Breast epithelium (tissue), 4 donors: Measurements from ENCODE around the gene EIPR1. TPM values are rescaled to one million over a fixed set of nuclear protein-coding genes. Genes with fewer than 3 reads are reported as not detected.

ENCODE experiments used
- DNase-seq, 2 donors: peaks; one replicate each; pipeline ENCODE4 v3.0.0-alpha.2; 2019; ENCODE audit warnings: low spot score in 2 of 2
- H3K27ac ChIP-seq, 2 donors: fragments of 200-600 bp; sonication (generic) in 1 of 2; one replicate each; pipeline ENCODE4 v1.5.1; 2016 to 2019; ENCODE audit warnings: mild to moderate bottlenecking in 1 of 2
- H3K27me3 ChIP-seq, 2 donors: fragments of 200-600 bp; sonication (generic) in 1 of 2; one replicate each; pipeline versions ENCODE4 v1.5.1 to v1.6.0; 2017 to 2019; ENCODE audit warnings: control low read depth in 1 of 2, mild to moderate bottlenecking in 1 of 2
- H3K36me3 ChIP-seq: fragments of 200-600 bp; one replicate; pipeline ENCODE4 v1.5.1; 2019
- H3K4me1 ChIP-seq, 2 donors: fragments of 200-600 bp; sonication (generic); one replicate each; pipeline ENCODE4 v1.5.1; 2016 to 2019; ENCODE audit warnings: control low read depth in 1 of 2
- H3K4me3 ChIP-seq, 3 donors: fragments of 200-600 bp; sonication (generic); 1 replicate in 2 of 3; 2 replicates in 1 of 3; pipeline ENCODE4 v1.5.1; 2016 to 2019; ENCODE audit warnings: mild to moderate bottlenecking in 3 of 3, moderate library complexity in 2 of 3
- H3K9me3 ChIP-seq, 2 donors: fragments of 200-600 bp; sonication (generic) in 1 of 2; one replicate each; pipeline ENCODE4 v1.5.1; 2016 to 2019; ENCODE audit warnings: control low read depth in 1 of 2
- POLR2A ChIP-seq: fragments of 450-650 bp; IDR thresholded peaks from one replicate; pipeline ENCODE4 v1.6.1; 2016; ENCODE audit warnings: antibody characterized with exemption, mild to moderate bottlenecking, moderate library complexity
- POLR2AphosphoS5 ChIP-seq, 3 donors: sonication (generic); formaldehyde crosslinking; IDR thresholded peaks; one replicate each; pipeline ENCODE4 v1.6.1; 2017; ENCODE audit warnings: antibody characterized with exemption in 3 of 3
- intact Hi-C: fragments of 100-400 bp; cut with DNase I; formaldehyde crosslinking; loops from one replicate; pipeline ENCODE4 v1.15.1; 2023; ENCODE audit warnings: low total_unique reads
- total RNA-seq, 3 donors: library from RNA; depleted of rRNA; stranded (reverse); fragments of >200 nt; gene quantifications; one replicate each; pipeline ENCODE4 v1.1.0, GENCODE V29; 2016
- TF ChIP-seq, protein P1 (sequence below), 3 donors: fragments of 450-650 bp; IDR thresholded peaks; one replicate each; pipeline ENCODE4 v1.5.1; 2016 to 2017; ENCODE audit warnings: antibody characterized with exemption in 3 of 3, mild to moderate bottlenecking in 3 of 3, moderate library complexity in 3 of 3

EIPR1 gene
- total RNA-seq, 3 donors from 2014 or later, result 12.8 to 31.0 (median 23.3) TPM

DNA sequence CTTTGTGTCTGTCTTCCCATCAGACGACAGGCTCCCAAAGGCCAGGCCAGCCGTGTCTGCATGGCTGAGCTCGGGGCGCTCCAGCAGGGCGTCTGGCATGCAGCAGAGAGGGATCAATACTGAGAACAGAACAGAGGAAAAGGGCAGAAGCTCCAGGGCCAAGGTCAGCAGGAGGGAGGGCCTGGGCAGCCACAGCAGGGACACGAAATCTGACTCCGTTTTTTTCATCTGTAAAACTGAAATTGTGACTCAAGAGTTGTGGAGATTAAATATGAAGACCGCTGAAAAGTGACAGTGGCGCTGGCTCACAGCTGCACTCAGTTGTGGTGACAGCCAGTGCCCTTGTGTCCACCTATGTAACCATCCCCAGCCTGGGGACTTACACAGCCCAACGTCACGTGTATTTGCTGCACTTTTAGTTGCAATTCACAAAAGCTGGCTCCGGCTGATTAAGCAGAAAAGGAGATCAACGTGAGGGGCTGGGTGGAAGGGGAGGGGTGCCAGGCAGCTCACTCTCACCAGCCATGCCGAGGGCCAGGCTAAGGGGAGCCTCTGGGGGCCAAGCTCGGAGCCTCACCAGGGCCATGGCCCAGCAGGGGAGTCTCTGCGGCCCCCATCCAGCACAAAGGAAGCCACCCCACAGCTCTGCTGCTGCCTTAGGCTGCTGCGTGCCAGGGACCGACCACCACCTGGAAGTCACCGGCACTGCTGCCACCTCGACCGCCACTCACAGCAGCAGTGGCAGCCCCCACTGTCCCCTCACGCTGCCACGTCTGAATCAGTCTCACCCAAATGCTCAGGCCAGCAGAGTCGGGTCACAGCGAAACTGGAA is 74.7 kb downstream of the EIPR1 start:
- Histone ChIP-seq H3K27ac (no peak overlapping the region), H3K4me1 (no peaks in the 10 kb centered on the region), H3K4me3 (peak overlapping the region; percentile 14 to 47 (median 32))

DNA sequence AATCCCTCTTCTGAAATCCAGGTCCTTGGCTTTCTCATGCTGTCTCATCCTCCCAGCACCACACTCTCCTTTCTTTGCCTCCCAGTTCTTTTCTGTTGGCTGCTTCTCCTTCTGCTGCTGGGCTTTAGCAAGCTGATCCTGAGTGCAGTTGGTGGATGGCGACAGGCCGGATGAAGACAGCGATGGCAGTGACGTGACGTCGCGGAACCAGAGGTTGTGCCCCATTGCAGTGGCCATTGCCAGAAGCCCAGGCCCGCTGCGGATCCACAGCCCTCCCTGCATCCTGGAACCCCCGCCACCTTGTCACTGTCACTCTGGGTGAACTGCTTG is 75.2 kb downstream of the EIPR1 start:
- Histone ChIP-seq H3K27me3 (no peaks in the 10 kb centered on the region), H3K27ac (no peak overlapping the region), H3K4me1 (no peaks in the 10 kb centered on the region), H3K9me3 (no peaks in the 10 kb centered on the region), H3K36me3 (no peaks in the 10 kb centered on the region), H3K4me3 (no peak overlapping the region)
- TF ChIP-seq POLR2AphosphoS5 (IDR thresholded peaks at IDR 0.05) (no peak), POLR2A (no peak)
- TF ChIP-seq, protein P1, sequence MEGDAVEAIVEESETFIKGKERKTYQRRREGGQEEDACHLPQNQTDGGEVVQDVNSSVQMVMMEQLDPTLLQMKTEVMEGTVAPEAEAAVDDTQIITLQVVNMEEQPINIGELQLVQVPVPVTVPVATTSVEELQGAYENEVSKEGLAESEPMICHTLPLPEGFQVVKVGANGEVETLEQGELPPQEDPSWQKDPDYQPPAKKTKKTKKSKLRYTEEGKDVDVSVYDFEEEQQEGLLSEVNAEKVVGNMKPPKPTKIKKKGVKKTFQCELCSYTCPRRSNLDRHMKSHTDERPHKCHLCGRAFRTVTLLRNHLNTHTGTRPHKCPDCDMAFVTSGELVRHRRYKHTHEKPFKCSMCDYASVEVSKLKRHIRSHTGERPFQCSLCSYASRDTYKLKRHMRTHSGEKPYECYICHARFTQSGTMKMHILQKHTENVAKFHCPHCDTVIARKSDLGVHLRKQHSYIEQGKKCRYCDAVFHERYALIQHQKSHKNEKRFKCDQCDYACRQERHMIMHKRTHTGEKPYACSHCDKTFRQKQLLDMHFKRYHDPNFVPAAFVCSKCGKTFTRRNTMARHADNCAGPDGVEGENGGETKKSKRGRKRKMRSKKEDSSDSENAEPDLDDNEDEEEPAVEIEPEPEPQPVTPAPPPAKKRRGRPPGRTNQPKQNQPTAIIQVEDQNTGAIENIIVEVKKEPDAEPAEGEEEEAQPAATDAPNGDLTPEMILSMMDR (IDR thresholded peaks at IDR 0.05), result no peak
- intact Hi-C loops, result no loop called here
- no peak for DNase-seq

More for the DNA sequence above, 74.7 kb downstream of the EIPR1 start:
- intact Hi-C loops, result no loop called here
- H3K9me3 ChIP-seq, result no peaks in the 10 kb centered on the region
- H3K36me3 ChIP-seq, result no peaks in the 10 kb centered on the region
- DNase-seq, result no peak
- H3K27me3 ChIP-seq, result no peaks in the 10 kb centered on the region
- no peak for TF ChIP-seq POLR2AphosphoS5 (IDR thresholded peaks at IDR 0.05)
- TF ChIP-seq, protein P1 (IDR thresholded peaks at IDR 0.05), result no peak
- TF ChIP-seq POLR2A, result no peak

DNA sequence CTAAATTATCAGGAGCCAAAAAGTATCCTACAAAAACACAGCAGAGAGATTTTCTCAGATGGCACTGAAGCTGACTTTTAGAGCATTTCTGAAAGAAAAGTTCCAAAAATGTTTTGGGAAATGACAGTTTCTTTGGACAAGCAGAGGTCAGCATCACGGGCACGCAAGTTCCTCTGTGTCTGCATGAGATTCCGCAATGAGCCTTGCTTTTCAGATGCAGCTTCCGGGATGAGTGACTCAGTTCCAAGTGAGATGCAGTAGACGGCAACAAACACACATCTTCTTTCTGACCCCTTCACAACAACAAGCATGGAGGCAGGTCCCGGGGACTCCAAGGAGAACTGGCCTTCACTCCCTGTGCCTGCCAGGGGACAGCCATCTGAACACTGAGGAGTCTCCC is 76.6 kb downstream of the EIPR1 start:
- Histone ChIP-seq H3K36me3 (no peaks in the 10 kb centered on the region), H3K27ac (no peak overlapping the region), H3K4me1 (no peaks in the 10 kb centered on the region), H3K4me3 (no peak overlapping the region), H3K27me3 (no peaks in the 10 kb centered on the region), H3K9me3 (no peaks in the 10 kb centered on the region)
- no peak for DNase-seq
- intact Hi-C loops, result no loop called here
- TF ChIP-seq POLR2A, result no peak
- TF ChIP-seq, protein P1 (IDR thresholded peaks at IDR 0.05), result no peak
- no peak for TF ChIP-seq POLR2AphosphoS5 (IDR thresholded peaks at IDR 0.05)

DNA sequence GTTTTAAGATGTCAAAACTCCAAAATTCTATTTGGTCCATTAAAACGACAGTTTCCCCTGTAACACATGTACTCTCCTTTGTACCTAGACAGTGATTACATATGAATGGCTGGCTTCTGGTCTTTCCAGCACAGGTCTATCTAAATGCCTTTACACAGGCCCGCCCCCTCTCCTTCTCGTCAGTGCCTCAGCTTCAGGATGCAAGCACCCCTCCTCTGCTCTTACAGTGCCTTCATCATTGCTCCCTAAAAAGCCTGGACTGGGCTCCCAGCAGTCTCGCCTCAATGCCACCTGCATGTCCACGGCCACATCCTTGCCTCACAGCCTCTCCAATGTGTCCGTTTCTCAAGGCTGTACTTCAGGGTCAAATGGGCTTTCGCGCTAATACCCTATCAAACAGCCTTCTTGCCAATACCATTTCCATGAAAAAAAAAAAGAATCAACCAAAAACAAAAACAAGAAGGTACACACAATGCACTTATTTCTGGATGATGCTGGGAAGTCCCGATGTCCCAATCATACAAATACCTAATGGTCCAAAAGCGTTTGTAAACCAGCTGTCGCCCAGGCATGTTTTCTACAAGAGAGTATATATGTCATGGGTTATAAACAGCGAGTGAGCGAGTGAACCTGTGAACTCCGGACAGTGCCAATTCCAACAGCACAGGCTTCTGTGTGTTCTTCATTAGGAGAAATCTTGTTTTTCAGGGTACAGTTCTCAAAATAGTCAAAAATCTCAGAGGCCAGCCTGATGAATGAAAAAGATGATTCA is 77.2 kb downstream of the EIPR1 start:
- no peaks in the 10 kb centered on the region for H3K9me3 ChIP-seq
- no peak overlapping the region for H3K4me3 ChIP-seq
- TF ChIP-seq POLR2AphosphoS5 (IDR thresholded peaks at IDR 0.05) (no peak), POLR2A (no peak)
- TF ChIP-seq, protein P1 (IDR thresholded peaks at IDR 0.05), result no peak
- no peak for DNase-seq
- no peaks in the 10 kb centered on the region for H3K4me1 ChIP-seq
- H3K27ac ChIP-seq, result no peak overlapping the region
- no peaks in the 10 kb centered on the region for H3K36me3 ChIP-seq
- intact Hi-C loops, result no loop called here
- H3K27me3 ChIP-seq, result no peaks in the 10 kb centered on the region

DNA sequence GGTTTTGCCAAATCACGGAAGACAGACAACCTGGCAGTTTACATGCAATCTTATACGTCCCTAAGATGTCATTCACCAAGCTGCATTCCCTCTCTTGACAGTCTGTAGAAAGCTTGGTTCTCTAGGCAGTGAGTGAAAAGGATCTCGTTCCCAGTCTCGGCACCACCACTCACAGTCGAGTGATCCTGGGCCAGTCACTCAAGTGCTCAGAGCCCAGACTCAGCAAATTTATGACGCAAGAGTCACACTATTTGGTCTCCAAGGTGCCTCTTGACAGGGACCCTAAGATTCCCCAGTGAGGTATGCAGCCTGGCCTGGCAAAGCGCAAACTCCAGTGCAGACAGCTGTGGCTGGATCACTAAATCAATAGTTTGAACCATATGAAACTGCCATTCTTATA is 77.9 kb downstream of the EIPR1 start:
- TF ChIP-seq POLR2AphosphoS5 (IDR thresholded peaks at IDR 0.05), result no peak
- no peak for TF ChIP-seq POLR2A
- TF ChIP-seq, protein P1 (IDR thresholded peaks at IDR 0.05), result no peak
- no peaks in the 10 kb centered on the region for H3K27me3 ChIP-seq
- no peak overlapping the region for H3K4me3 ChIP-seq
- intact Hi-C loops, result loop anchor here (5.0 kb wide), 1 partner anchor 362 kb away; no protein-coding TSS in a partner anchor
- no peaks in the 10 kb centered on the region for H3K4me1 ChIP-seq
- no peak overlapping the region for H3K27ac ChIP-seq
- no peaks in the 10 kb centered on the region for H3K9me3 ChIP-seq
- no peaks in the 10 kb centered on the region for H3K36me3 ChIP-seq
- no peak for DNase-seq
